Neural progenitor cell (in vitro differentiated cells): Measurements from ENCODE around the gene IFITM5. TPM values are rescaled to one million over a fixed set of nuclear protein-coding genes. Genes with fewer than 3 reads are reported as not detected.

Experiments
- DNase-seq: peaks from one replicate; pipeline ENCODE4 v3.0.0-alpha.2; 2016; ENCODE audit warnings: low spot score
- H2AFZ ChIP-seq: fragments of 200-600 bp; sonication (generic); replicated peaks from 2 replicates; pipeline ENCODE4 v1.6.1; 2016; ENCODE audit warnings: antibody characterized with exemption
- H3F3A ChIP-seq: fragments of 200-600 bp; sonication (generic); 2 replicates; pipeline ENCODE4 v1.6.1; 2016; ENCODE audit warnings: antibody characterized with exemption, low read depth
- H3K27ac ChIP-seq: fragments of 200-600 bp; sonication (generic); 2 replicates; pipeline ENCODE4 v1.5.1; 2016; ENCODE audit warnings: mild to moderate bottlenecking
- H3K27me3 ChIP-seq: fragments of 200-600 bp; sonication (generic); 2 replicates; pipeline ENCODE4 v1.6.1; 2016; ENCODE audit warnings: mild to moderate bottlenecking, moderate library complexity
- H3K36me3 ChIP-seq: fragments of 200-600 bp; sonication (generic); 2 replicates; pipeline ENCODE4 v1.5.1; 2016
- H3K4me1 ChIP-seq: fragments of 200-600 bp; sonication (generic); 2 replicates; pipeline ENCODE4 v1.6.1; 2016; ENCODE audit warnings: mixed run types
- H3K4me2 ChIP-seq: fragments of 200-600 bp; sonication (generic); 2 replicates; pipeline ENCODE4 v1.6.1; 2016
- H3K4me3 ChIP-seq: fragments of 200-600 bp; sonication (generic); 2 replicates; pipeline ENCODE4 v1.5.1; 2016
- H3K79me2 ChIP-seq: fragments of 200-600 bp; sonication (generic); 2 replicates; pipeline ENCODE4 v1.6.1; 2016; ENCODE audit warnings: low read depth
- H3K9ac ChIP-seq: fragments of 200-600 bp; sonication (generic); 2 replicates; pipeline ENCODE4 v1.6.1; 2016
- H3K9me3 ChIP-seq: fragments of 200-600 bp; sonication (generic); 2 replicates; pipeline ENCODE4 v1.5.1; 2016; ENCODE audit warnings: low read depth
- H4K20me1 ChIP-seq: fragments of 200-600 bp; sonication (generic); 2 replicates; pipeline ENCODE4 v1.6.1; 2016; ENCODE audit warnings: low read depth
- H3K27ac Mint-ChIP-seq: 3 replicates; pipeline ENCODE4 v1.8.0; 2021; ENCODE audit warnings: mixed read lengths
- H3K27me3 Mint-ChIP-seq: 2 replicates; pipeline ENCODE4 v1.8.0; 2022; ENCODE audit warnings: low read depth, mild to moderate bottlenecking, inconsistent platforms, moderate library complexity, mixed read lengths; ENCODE audit not compliant: insufficient read depth
- H3K36me3 Mint-ChIP-seq: 3 replicates; pipeline ENCODE4 v1.8.0; 2021; ENCODE audit warnings: mixed read lengths
- H3K4me1 Mint-ChIP-seq: 3 replicates; pipeline ENCODE4 v1.8.0; 2021; ENCODE audit warnings: mixed read lengths
- H3K4me3 Mint-ChIP-seq: 3 replicates; pipeline ENCODE4 v1.8.0; 2021; ENCODE audit warnings: mild to moderate bottlenecking, moderate library complexity, mixed read lengths
- H3K9me3 Mint-ChIP-seq: 3 replicates; pipeline ENCODE4 v1.8.0; 2020; ENCODE audit warnings: mixed read lengths
- CTCF ChIP-seq: fragments of 200-600 bp; sonication (generic); IDR thresholded peaks from 2 replicates; pipeline ENCODE4 v1.5.1; 2017; ENCODE audit warnings: antibody characterized with exemption, mild to moderate bottlenecking
- EZH2 ChIP-seq: fragments of 200-600 bp; sonication (generic); IDR thresholded peaks from 2 replicates; pipeline ENCODE4 v1.6.1; 2017; ENCODE audit warnings: antibody characterized with exemption, mild to moderate bottlenecking, moderate library complexity
- EZH2phosphoT487 ChIP-seq: fragments of 200-600 bp; sonication (generic); IDR thresholded peaks from 2 replicates; pipeline ENCODE4 v1.6.1; 2017; ENCODE audit warnings: antibody characterized with exemption
- total RNA-seq: library from RNA; depleted of rRNA; stranded (reverse); fragments of >200 nt; gene quantifications from 2 replicates; pipeline ENCODE4 v1.2.3, GENCODE V29; 2015; ENCODE audit warnings: low replicate concordance

The IFITM5 gene
- total RNA-seq, 1 donor from 2014 or later: not detected

GRCh38 chr11:251550-251949 is 47.8 kb downstream of the IFITM5 start:
- Histone ChIP-seq H3K4me2 (no peak overlapping the region), H3K79me2 (no peaks in the 10 kb centered on the region), H3K9ac (no peak overlapping the region), H3K36me3 (no peaks in the 10 kb centered on the region), H3K4me3 (no peak overlapping the region), H3K9me3 (no peaks in the 10 kb centered on the region), H3K4me1 (no peaks in the 10 kb centered on the region), H3K27ac (no peak overlapping the region), H2AFZ (no peak overlapping the region), H3K27me3 (no peaks in the 10 kb centered on the region), H4K20me1 (no peaks in the 10 kb centered on the region), H3F3A (peaks cover 10% of the 10 kb centered on the region)
- Mint-ChIP-seq H3K36me3 (peaks cover 36% of the 10 kb centered on the region), H3K27ac (no peak overlapping the region), H3K27me3 (peaks cover 7% of the 10 kb centered on the region), H3K4me3 (no peak overlapping the region), H3K4me1 (no peaks in the 10 kb centered on the region), H3K9me3 (no peaks in the 10 kb centered on the region)
- TF ChIP-seq CTCF (no peak), EZH2 (no peak), EZH2phosphoT487 (no peak)
- no peak for DNase-seq

- peak; percentile 73 for DNase-seq
- peaks cover 10% of the 10 kb centered on the region for H3F3A ChIP-seq
- H3K4me3 ChIP-seq: no peak overlapping the region
- H2AFZ ChIP-seq: no peak overlapping the region
- TF ChIP-seq EZH2phosphoT487 (no peak), CTCF (peak; percentile 82)
- H3K79me2 ChIP-seq: no peaks in the 10 kb centered on the region
- Mint-ChIP-seq H3K27me3 (peaks cover 2% of the 10 kb centered on the region), H3K36me3 (peaks cover 38% of the 10 kb centered on the region), H3K4me1 (no peaks in the 10 kb centered on the region), H3K4me3 (no peak overlapping the region), H3K9me3 (no peaks in the 10 kb centered on the region), H3K27ac (no peak overlapping the region)
- H3K36me3 ChIP-seq: no peaks in the 10 kb centered on the region
- no peaks in the 10 kb centered on the region for H4K20me1 ChIP-seq
- H3K4me1 ChIP-seq: no peaks in the 10 kb centered on the region
- no peaks in the 10 kb centered on the region for H3K27me3 ChIP-seq
- no peaks in the 10 kb centered on the region for H3K9me3 ChIP-seq
- H3K27ac ChIP-seq: no peak overlapping the region
- no peak overlapping the region for H3K4me2 ChIP-seq
- H3K9ac ChIP-seq: no peak overlapping the region
Observed at GRCh38 chr11:250740-251299, 48.5 kb downstream of the IFITM5 start.

- Histone ChIP-seq H3K27ac (no peak overlapping the region), H3K9ac (no peak overlapping the region), H3K4me2 (no peak overlapping the region), H3K79me2 (no peaks in the 10 kb centered on the region), H3K9me3 (no peaks in the 10 kb centered on the region), H3K4me3 (no peak overlapping the region), H3K27me3 (no peaks in the 10 kb centered on the region), H3K36me3 (no peaks in the 10 kb centered on the region), H3F3A (peaks cover 10% of the 10 kb centered on the region), H4K20me1 (no peaks in the 10 kb centered on the region), H3K4me1 (no peaks in the 10 kb centered on the region), H2AFZ (no peak overlapping the region)
- Mint-ChIP-seq H3K27ac (no peak overlapping the region), H3K9me3 (no peaks in the 10 kb centered on the region), H3K27me3 (peaks cover 2% of the 10 kb centered on the region), H3K4me1 (no peaks in the 10 kb centered on the region), H3K4me3 (no peak overlapping the region), H3K36me3 (peaks cover 38% of the 10 kb centered on the region)
- DNase-seq: no peak
- no peak for TF ChIP-seq CTCF
- no peak for TF ChIP-seq EZH2phosphoT487
- TF ChIP-seq EZH2: no peak
Observed at GRCh38 chr11:250274-250673, 49.1 kb downstream of the IFITM5 start.
